Mesenchymal stem cell (in vitro differentiated cells and primary cell): Measurements from ENCODE around the gene PRKG1.

Experiments used
- DNase-seq: peaks from one replicate; pipeline ENCODE4 v3.0.0-alpha.2; 2013
- H2AFZ ChIP-seq: one replicate; pipeline ENCODE4 v1.6.1; 2013; ENCODE audit warnings: low read depth, mild to moderate bottlenecking, control low read depth, inconsistent platforms, low read length, moderate library complexity
- H2AK5ac ChIP-seq: 2 replicates; pipeline ENCODE4 v1.6.1; 2013; ENCODE audit warnings: low read length, moderate library complexity, mild to moderate bottlenecking, inconsistent platforms; ENCODE audit not compliant: severe bottlenecking
- H2BK120ac ChIP-seq: one replicate; pipeline ENCODE4 v1.6.1; 2013; ENCODE audit warnings: low read depth, mild to moderate bottlenecking, inconsistent platforms, low read length, moderate library complexity
- H2BK12ac ChIP-seq, 2 experiments: one replicate each; pipeline ENCODE4 v1.6.1; 2013; ENCODE audit warnings: inconsistent platforms in 2 of 2, low read length in 2 of 2, mild to moderate bottlenecking in 2 of 2, moderate library complexity in 2 of 2, control low read depth in 1 of 2
- H2BK15ac ChIP-seq: one replicate; pipeline ENCODE4 v1.6.1; 2013; ENCODE audit warnings: mild to moderate bottlenecking, low read depth, inconsistent platforms; ENCODE audit not compliant: poor library complexity, severe bottlenecking
- H2BK5ac ChIP-seq: 2 replicates; pipeline ENCODE4 v1.6.1; 2013; ENCODE audit warnings: low read depth, mild to moderate bottlenecking, low read length, control low read depth, inconsistent platforms; ENCODE audit not compliant: poor library complexity, severe bottlenecking
- H3K14ac ChIP-seq, 2 experiments: one replicate each; pipeline ENCODE4 v1.6.1; 2013; ENCODE audit warnings: inconsistent platforms in 2 of 2, low read length in 2 of 2, control low read depth in 1 of 2, mild to moderate bottlenecking in 1 of 2, moderate library complexity in 1 of 2
- H3K18ac ChIP-seq, 2 experiments: one replicate each; pipeline ENCODE4 v1.6.1; 2013; ENCODE audit warnings: inconsistent platforms in 2 of 2, low read length in 2 of 2, control low read depth in 1 of 2, low read depth in 1 of 2, mild to moderate bottlenecking in 1 of 2
- H3K23ac ChIP-seq, 2 experiments: one replicate each; pipeline ENCODE4 v1.6.1; 2013; ENCODE audit warnings: inconsistent platforms in 2 of 2, low read length in 2 of 2, mild to moderate bottlenecking in 2 of 2, moderate library complexity in 2 of 2, control low read depth in 1 of 2
- H3K27ac ChIP-seq: 2 replicates; pipeline ENCODE4 v1.5.1; 2013; ENCODE audit warnings: mild to moderate bottlenecking, moderate library complexity, low read length, control low read depth, inconsistent platforms; ENCODE audit not compliant: poor library complexity, severe bottlenecking
- H3K27me3 ChIP-seq, 2 experiments: 2 replicates each; pipeline versions ENCODE4 v1.6.1 to v1.7.0; 2013; ENCODE audit warnings: low read length in 2 of 2, mild to moderate bottlenecking in 2 of 2, moderate library complexity in 2 of 2, control low read depth in 1 of 2, inconsistent platforms in 1 of 2; ENCODE audit not compliant: control insufficient read depth in 1 of 2, insufficient read depth in 1 of 2
- H3K36me3 ChIP-seq, 2 experiments: 2 replicates each; pipeline versions ENCODE4 v1.6.1 to v1.7.0; 2013; ENCODE audit warnings: low read length in 2 of 2, control low read depth in 1 of 2, inconsistent platforms in 1 of 2, low read depth in 1 of 2, mild to moderate bottlenecking in 1 of 2; ENCODE audit not compliant: insufficient read depth in 2 of 2, control insufficient read depth in 1 of 2
- H3K4ac ChIP-seq, 2 experiments: one replicate each; pipeline ENCODE4 v1.6.1; 2013; ENCODE audit warnings: inconsistent platforms in 2 of 2, low read length in 2 of 2, mild to moderate bottlenecking in 2 of 2, moderate library complexity in 2 of 2, control low read depth in 1 of 2, low read depth in 1 of 2
- H3K4me1 ChIP-seq: 2 replicates; pipeline ENCODE4 v1.6.1; 2013; ENCODE audit warnings: low read depth, low read length, control low read depth; ENCODE audit not compliant: control insufficient read depth, insufficient read depth
- H3K4me2 ChIP-seq: 2 replicates; pipeline ENCODE4 v1.6.1; 2013; ENCODE audit warnings: low read length, mild to moderate bottlenecking, inconsistent platforms; ENCODE audit not compliant: poor library complexity, severe bottlenecking
- H3K4me3 ChIP-seq, 2 experiments: 2 replicates each; pipeline versions ENCODE4 v1.5.1 to v1.7.0; 2013; ENCODE audit warnings: low read length in 2 of 2, mild to moderate bottlenecking in 2 of 2, control low read depth in 1 of 2, low read depth in 1 of 2; ENCODE audit not compliant: insufficient read depth in 1 of 2
- H3K79me1 ChIP-seq: replicated peaks from 2 replicates; pipeline ENCODE4 v1.6.1; 2013; ENCODE audit warnings: mild to moderate bottlenecking, control low read depth, low read length, inconsistent platforms; ENCODE audit not compliant: poor library complexity, severe bottlenecking
- H3K9ac ChIP-seq: 2 replicates; pipeline ENCODE4 v1.7.0; 2013; ENCODE audit warnings: mild to moderate bottlenecking, low read length, moderate library complexity
- H3K9me3 ChIP-seq: 2 replicates; pipeline ENCODE4 v1.7.0; 2013; ENCODE audit warnings: mild to moderate bottlenecking, low read length; ENCODE audit not compliant: control insufficient read depth
- H4K8ac ChIP-seq: one replicate; pipeline ENCODE4 v1.6.1; 2013; ENCODE audit warnings: inconsistent platforms, mild to moderate bottlenecking, low read length, moderate library complexity
- H4K91ac ChIP-seq: one replicate; pipeline ENCODE4 v1.6.1; 2013; ENCODE audit warnings: mild to moderate bottlenecking, low read length, inconsistent platforms
- WGBS: methylation state at CpG from one replicate; pipeline ENCODE4 v1.1.7; 2013; ENCODE audit warnings: mixed read lengths; 5-methylcytosine and 5-hydroxymethylcytosine counted together

PRKG1 gene

GRCh38 chr10:52276163-52276562 is 1201.9 kb downstream of the PRKG1 start:
- Histone ChIP-seq H4K8ac (no peak overlapping the region), H2BK15ac (no peak overlapping the region), H3K36me3 (peaks cover 0 to 7% of the 10 kb centered on the region in 2 experiments), H3K27me3 (no peaks in the 10 kb centered on the region), H3K4me3 (no peak overlapping the region), H3K4ac (no peak overlapping the region), H3K14ac (no peak overlapping the region), H2BK12ac (no peak overlapping the region), H3K4me2 (no peak overlapping the region), H3K9ac (no peak overlapping the region), H3K4me1 (no peaks in the 10 kb centered on the region), H3K79me1 (no peaks in the 10 kb centered on the region), H2AK5ac (no peak overlapping the region), H4K91ac (no peak overlapping the region), H2AFZ (no peak overlapping the region), H2BK120ac (no peak overlapping the region), H3K27ac (no peak overlapping the region), H3K23ac (no peak overlapping the region), H3K9me3 (no peaks in the 10 kb centered on the region), H2BK5ac (no peak overlapping the region), H3K18ac (no peak overlapping the region)
- 100% methylated on average over 1 of the region's 2 CpGs for WGBS
- no peak for DNase-seq

- Histone ChIP-seq H2AK5ac (no peak overlapping the region), H3K79me1 (no peaks in the 10 kb centered on the region), H3K4me3 (no peak overlapping the region), H2BK120ac (no peak overlapping the region), H4K91ac (no peak overlapping the region), H3K4me2 (no peak overlapping the region), H2AFZ (no peak overlapping the region), H3K4ac (no peak overlapping the region), H2BK15ac (no peak overlapping the region), H3K23ac (no peak overlapping the region), H3K27me3 (no peaks in the 10 kb centered on the region), H3K9me3 (no peaks in the 10 kb centered on the region), H3K4me1 (no peaks in the 10 kb centered on the region), H3K14ac (no peak overlapping the region), H3K36me3 (peaks cover 0 to 4% of the 10 kb centered on the region in 2 experiments), H3K18ac (no peak overlapping the region), H2BK12ac (no peak overlapping the region), H2BK5ac (no peak overlapping the region), H3K27ac (no peak overlapping the region), H4K8ac (no peak overlapping the region), H3K9ac (no peak overlapping the region)
- no peak for DNase-seq
- 6% methylated on average over 1 of the region's 1 CpG for WGBS
Measured at GRCh38 chr10:52276986-52277385, 1202.7 kb downstream of the PRKG1 start.

GRCh38 chr10:52279546-52279945 is 1205.3 kb downstream of the PRKG1 start:
- H2AK5ac ChIP-seq: no peak overlapping the region
- H2BK120ac ChIP-seq: no peak overlapping the region
- H3K4me2 ChIP-seq: no peak overlapping the region
- WGBS: no CpG with 5 or more reads among the region's 3 CpGs
- H3K18ac ChIP-seq: no peak overlapping the region
- no peaks in the 10 kb centered on the region for H3K4me1 ChIP-seq
- H4K8ac ChIP-seq: no peak overlapping the region
- no peak overlapping the region for H4K91ac ChIP-seq
- no peak overlapping the region for H2BK12ac ChIP-seq
- H3K4ac ChIP-seq: no peak overlapping the region
- no peak overlapping the region for H3K23ac ChIP-seq
- no peak overlapping the region for H2BK15ac ChIP-seq
- H3K9me3 ChIP-seq: no peaks in the 10 kb centered on the region
- no peak for DNase-seq
- no peak overlapping the region for H3K4me3 ChIP-seq
- no peaks in the 10 kb centered on the region for H3K79me1 ChIP-seq
- no peaks in the 10 kb centered on the region for H3K27me3 ChIP-seq
- no peak overlapping the region for H3K27ac ChIP-seq
- H3K36me3 ChIP-seq: peaks cover 0 to 20% of the 10 kb centered on the region in 2 experiments
- no peak overlapping the region for H3K9ac ChIP-seq
- H2BK5ac ChIP-seq: no peak overlapping the region
- H2AFZ ChIP-seq: no peak overlapping the region
- no peak overlapping the region for H3K14ac ChIP-seq

- Histone ChIP-seq H3K4me1 (no peaks in the 10 kb centered on the region), H3K4me2 (no peak overlapping the region), H2BK12ac (no peak overlapping the region), H3K27ac (no peak overlapping the region), H4K8ac (no peak overlapping the region), H3K9ac (no peak overlapping the region), H2AFZ (no peak overlapping the region), H3K27me3 (no peaks in the 10 kb centered on the region), H2AK5ac (no peak overlapping the region), H3K4me3 (no peak overlapping the region), H4K91ac (no peak overlapping the region), H2BK5ac (no peak overlapping the region), H3K79me1 (no peaks in the 10 kb centered on the region), H2BK15ac (no peak overlapping the region), H3K23ac (no peak overlapping the region), H3K36me3 (peaks cover 0 to 25% of the 10 kb centered on the region in 2 experiments), H3K18ac (no peak overlapping the region), H3K14ac (no peak overlapping the region), H2BK120ac (no peak overlapping the region), H3K9me3 (no peaks in the 10 kb centered on the region), H3K4ac (no peak overlapping the region)
- WGBS: no CpG with 5 or more reads among the region's 1 CpG
- DNase-seq: no peak
Measured at GRCh38 chr10:52280051-52280450, 1205.8 kb downstream of the PRKG1 start.
